Fibroblast of the conjunctiva (primary cell): ENCODE data around the gene HAPLN1.
A peak's percentile ranks its signal among the peaks of the same experiment; 100 is the strongest.

Experiments used
- DNase-seq: peaks from one replicate; pipeline ENCODE4 v3.0.0-alpha.2; 2010; ENCODE audit warnings: low read depth

The HAPLN1 gene

DNA sequence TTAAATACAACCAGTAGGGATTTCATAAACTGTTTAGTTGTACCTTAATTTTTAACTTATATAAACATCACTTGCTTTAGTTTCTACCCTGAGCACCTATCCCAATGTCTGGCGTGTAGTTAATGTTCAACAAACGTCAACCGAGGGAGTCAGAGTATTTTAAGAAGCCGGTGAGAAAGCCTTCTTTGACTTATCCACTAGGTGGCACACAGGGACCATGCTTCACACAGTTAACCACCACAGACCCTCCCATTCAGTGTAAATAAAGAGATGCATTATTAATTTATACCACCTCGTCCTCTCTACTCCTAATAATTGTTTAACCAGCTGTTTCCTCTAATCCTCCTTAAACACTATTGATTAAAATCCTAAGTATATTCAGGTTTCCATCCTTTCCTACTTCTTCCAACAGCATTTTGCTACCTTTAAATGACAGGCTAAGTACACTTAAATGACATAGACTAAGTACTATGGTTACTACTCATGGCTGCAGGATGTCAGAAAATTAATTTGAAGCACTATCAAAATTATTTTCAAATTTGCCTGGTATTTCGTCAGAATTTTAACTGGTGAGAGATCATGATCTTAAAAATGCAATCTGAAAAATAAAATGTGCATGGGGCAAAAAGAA, 2.3 kb downstream of the HAPLN1 start:
- DNase-seq: peak; percentile 62

- DNase-seq: no peak
Observed at GRCh38 chr5:83715236-83716065, 5.2 kb downstream of the HAPLN1 start.

- DNase-seq: no peak
Observed at GRCh38 chr5:83714810-83715209, 5.8 kb downstream of the HAPLN1 start.

DNA sequence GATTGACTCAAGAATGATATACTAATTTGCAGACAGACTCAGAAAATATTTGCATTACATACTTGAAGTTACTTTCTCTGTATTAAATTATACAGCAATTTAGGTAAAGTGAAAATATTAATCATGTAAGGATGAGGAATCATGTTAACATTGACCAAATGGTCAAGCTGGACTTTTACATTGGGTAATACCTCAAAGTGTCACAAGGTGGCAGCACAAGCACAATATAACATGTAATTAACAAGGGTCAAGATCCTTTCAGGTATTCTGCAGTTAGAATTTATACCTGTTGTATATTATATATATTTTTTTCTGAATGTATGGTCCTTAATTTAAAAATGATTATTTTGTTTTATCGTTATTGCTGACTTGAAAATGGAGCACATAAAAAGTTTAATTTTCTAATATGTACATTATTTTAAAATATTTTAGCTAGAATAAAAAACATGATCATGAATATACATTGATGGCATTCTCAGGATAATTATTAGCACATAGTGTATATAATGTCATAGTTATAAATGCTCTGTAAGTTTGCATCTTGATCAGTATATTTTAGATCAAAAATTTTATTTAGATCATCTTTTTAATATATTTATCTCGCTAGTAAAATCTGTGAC, 8.6 kb downstream of the HAPLN1 start:
- peak; percentile 10 for DNase-seq

GRCh38 chr5:83709973-83710372, 10.7 kb downstream of the HAPLN1 start:
- no peak for DNase-seq

DNA sequence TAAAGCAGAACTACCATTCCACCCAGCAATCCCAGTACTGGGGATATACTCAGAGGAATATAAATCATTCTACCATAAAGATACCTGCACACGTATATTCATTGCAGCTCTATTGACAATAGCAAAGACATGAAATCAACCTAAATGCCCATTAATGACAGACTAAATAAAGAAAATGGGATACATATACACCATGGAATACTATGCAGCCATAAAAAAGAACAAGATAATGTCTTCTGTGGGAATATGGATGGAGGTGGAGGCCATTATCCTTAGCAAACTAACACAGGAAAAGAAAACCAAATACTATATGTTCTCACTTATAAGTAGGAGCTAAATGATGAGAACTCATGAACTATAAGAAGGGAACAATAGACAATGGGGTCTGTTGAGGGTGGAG, 12.5 kb downstream of the HAPLN1 start:
- DNase-seq: no peak

DNA sequence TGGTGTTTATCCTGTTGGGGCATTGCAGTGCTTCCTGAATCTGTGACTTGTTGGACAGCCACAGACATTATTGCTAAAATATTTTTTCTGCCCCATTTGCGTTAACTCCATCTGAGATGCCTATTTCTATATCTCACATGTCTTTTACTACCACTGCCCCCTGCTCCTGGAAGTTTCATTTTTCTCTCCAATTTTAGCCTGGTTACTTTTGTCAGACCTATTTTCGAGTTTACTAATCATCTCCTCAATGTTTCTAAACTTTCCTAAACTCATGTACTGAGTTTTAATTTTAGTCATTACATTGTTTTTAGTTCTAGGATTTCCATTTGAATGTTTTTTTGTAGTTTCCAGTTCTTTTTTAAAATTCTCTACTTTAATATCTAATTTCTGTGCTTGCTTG, 17.6 kb downstream of the HAPLN1 start:
- no peak for DNase-seq

- no peak for DNase-seq
Observed at GRCh38 chr5:83701886-83702285, 18.8 kb downstream of the HAPLN1 start.

DNA sequence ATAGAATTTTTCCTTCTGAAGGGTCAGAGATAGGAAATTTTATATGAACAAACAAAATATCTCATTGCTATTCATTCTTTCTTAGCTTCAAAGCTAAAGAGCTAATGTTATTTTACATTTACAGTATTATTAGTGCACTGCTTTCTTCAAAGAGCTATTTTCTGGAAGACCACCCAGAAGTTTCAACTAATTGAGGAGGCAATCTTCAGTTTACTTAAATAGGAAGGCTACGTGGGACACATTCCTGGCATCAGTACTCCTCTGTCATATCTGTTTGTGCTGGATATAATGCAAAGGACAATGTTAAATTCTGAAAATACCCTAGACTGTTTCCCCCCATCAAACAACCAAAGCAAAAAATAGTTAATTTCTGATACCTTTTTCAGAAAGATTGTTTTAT, 30.8 kb downstream of the HAPLN1 start:
- DNase-seq: no peak

DNA sequence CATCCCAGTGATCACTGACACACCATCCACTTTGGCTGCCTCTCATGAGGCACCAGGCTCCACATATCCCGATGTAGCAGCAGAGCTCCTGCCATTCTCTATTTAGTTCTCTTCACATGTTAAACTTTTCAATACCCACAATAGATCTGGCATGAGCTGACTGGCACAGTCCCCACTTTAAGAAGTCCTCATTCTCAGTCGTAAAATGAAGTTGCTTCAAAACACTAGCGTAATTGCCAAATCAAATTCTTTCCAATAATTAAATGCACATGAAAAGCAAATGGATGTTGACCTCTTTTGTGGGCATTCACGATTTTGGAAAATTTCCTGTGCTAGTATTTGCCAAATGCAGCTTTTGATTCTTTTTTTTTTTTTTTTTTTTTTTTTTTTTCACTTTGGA, 32.4 kb downstream of the HAPLN1 start:
- no peak for DNase-seq

GRCh38 chr5:83687124-83687619, 33.5 kb downstream of the HAPLN1 start:
- DNase-seq: no peak

DNA sequence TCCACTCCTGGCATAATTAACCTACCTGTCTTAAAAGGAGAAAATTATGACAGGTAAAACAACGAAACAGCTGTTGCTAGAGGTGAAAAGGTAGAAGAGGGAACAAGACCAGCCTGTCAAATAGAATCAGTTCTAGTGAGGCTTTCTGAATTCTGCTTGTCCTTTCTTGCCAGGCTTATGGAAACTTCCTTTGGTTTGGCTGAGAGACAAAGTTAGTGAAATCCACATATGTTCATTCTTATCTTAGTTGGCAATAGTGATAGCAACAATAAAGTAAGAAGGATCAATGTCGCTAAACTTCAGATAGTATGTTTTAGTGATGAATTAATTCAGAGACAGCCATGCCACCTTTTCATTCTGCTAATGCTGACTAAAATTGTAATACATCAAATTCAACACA, 34.4 kb downstream of the HAPLN1 start:
- DNase-seq: no peak

GRCh38 chr5:83683836-83684235, 36.8 kb downstream of the HAPLN1 start:
- DNase-seq: no peak

GRCh38 chr5:83672646-83673045, 48.0 kb downstream of the HAPLN1 start:
- DNase-seq: no peak

DNA sequence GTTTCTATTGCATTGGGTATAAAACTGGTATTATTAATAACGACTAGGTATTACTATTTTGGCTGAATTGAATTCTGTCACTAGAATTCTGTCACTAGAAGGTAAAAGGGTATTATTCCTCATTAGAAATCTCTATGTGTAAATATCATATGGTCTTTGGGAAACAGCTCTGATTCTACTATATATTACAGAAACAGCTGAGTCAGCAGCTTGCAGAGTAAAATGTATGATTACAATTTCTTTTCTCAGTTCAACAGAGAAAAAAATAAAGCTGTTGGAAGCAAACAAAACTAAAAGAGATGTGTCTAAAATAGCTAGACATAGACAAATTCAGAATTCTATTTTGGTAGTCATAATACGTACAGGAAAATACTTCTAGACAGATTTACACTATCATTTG, 48.5 kb downstream of the HAPLN1 start:
- DNase-seq: no peak

DNA sequence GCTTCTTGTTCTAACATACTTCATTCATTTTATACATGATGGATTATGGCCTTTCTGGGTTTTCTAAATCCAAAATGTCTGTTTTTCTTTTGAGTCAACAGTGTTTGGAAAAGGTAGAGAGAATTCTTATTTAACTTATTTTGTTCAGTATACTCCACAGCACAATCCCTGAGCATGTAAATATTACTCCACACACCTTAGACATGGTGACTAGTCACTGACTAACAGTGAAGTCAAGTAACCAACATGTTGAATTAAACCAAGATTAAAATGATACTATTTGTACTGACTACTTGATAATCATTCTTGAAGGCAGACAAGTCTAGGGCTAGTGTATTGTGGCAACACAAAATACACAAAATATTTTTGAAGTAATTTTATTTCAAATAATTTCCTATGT, 55.0 kb downstream of the HAPLN1 start:
- no peak for DNase-seq

GRCh38 chr5:83662558-83662957, 58.1 kb downstream of the HAPLN1 start:
- no peak for DNase-seq

- DNase-seq: no peak
Observed at GRCh38 chr5:83657807-83658525, 62.7 kb downstream of the HAPLN1 start.

- DNase-seq: no peak
Observed at GRCh38 chr5:83654427-83654994, 66.1 kb downstream of the HAPLN1 start.

DNA sequence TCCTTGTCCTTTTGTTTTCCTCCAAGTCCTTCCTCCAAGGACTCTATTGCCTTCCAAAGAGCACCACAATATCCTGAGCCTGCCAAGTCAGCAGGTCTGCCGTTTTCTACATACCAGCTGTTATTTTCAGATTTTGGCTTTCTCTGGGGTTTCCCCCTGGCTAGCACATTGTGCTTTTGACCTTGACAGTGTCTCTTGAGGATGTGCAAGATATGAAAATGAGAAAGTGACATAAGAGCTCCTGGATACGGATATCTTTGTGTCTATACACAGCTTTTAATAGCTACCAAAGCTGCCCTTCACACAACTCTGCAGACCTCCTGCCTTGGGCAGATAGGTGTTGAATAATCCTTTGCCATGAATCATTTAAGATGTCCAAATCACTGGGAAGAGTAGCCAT, 67.0 kb downstream of the HAPLN1 start:
- DNase-seq: no peak

GRCh38 chr5:83645936-83646335, 74.7 kb downstream of the HAPLN1 start:
- DNase-seq: peak; percentile 6

GRCh38 chr5:83644301-83644700, 76.4 kb downstream of the HAPLN1 start:
- no peak for DNase-seq
